H9 (cell line): ENCODE data around the gene IER5L. TPM values are rescaled to one million over a fixed set of nuclear protein-coding genes. Genes with fewer than 3 reads are reported as not detected.

ENCODE experiments used
- DNase-seq: peaks from one replicate; pipeline ENCODE4 v3.0.0-alpha.2; 2017
- H2AFZ ChIP-seq: one replicate; pipeline ENCODE4 v1.6.1; 2013; ENCODE audit warnings: mild to moderate bottlenecking, low read length, control low read depth, moderate library complexity
- H2AK5ac ChIP-seq: 2 replicates; pipeline ENCODE4 v1.6.1; 2013; ENCODE audit warnings: low read length, control low read depth, mixed read lengths; ENCODE audit not compliant: insufficient read length
- H2BK120ac ChIP-seq: one replicate; pipeline ENCODE4 v1.6.1; 2013; ENCODE audit warnings: low read depth, mild to moderate bottlenecking, low read length, control low read depth, inconsistent platforms; ENCODE audit not compliant: poor library complexity, severe bottlenecking
- H2BK12ac ChIP-seq: 2 replicates; pipeline ENCODE4 v1.6.1; 2013; ENCODE audit warnings: low read length, control low read depth, mixed read lengths, low read depth; ENCODE audit not compliant: insufficient read length
- H2BK15ac ChIP-seq: 2 replicates; pipeline ENCODE4 v1.6.1; 2013; ENCODE audit warnings: low read depth, low read length, control low read depth
- H2BK20ac ChIP-seq: one replicate; pipeline ENCODE4 v1.6.1; 2013; ENCODE audit warnings: low read depth, mild to moderate bottlenecking, low read length, control low read depth, inconsistent platforms; ENCODE audit not compliant: poor library complexity, severe bottlenecking
- H2BK5ac ChIP-seq: 2 replicates; pipeline ENCODE4 v1.6.1; 2013; ENCODE audit warnings: low read length, control low read depth, mixed read lengths; ENCODE audit not compliant: insufficient read length
- H3K14ac ChIP-seq: 2 replicates; pipeline ENCODE4 v1.6.1; 2013; ENCODE audit warnings: low read length, control low read depth; ENCODE audit not compliant: insufficient read depth
- H3K18ac ChIP-seq: 2 replicates; pipeline ENCODE4 v1.6.1; 2013; ENCODE audit warnings: low read depth, mild to moderate bottlenecking, mixed read lengths, low read length, control low read depth; ENCODE audit not compliant: insufficient read length
- H3K23ac ChIP-seq: 2 replicates; pipeline ENCODE4 v1.6.1; 2013; ENCODE audit warnings: low read length, control low read depth, mixed read lengths, low read depth; ENCODE audit not compliant: insufficient read length
- H3K23me2 ChIP-seq: 2 replicates; pipeline ENCODE4 v1.6.1; 2013; ENCODE audit warnings: low read depth, mild to moderate bottlenecking, mixed read lengths, low read length, control low read depth; ENCODE audit not compliant: insufficient read length, poor library complexity, severe bottlenecking
- H3K27ac ChIP-seq: 2 replicates; pipeline ENCODE4 v1.5.1; 2013; ENCODE audit warnings: low read length, control low read depth, mixed read lengths, low read depth; ENCODE audit not compliant: insufficient read length
- H3K27me3 ChIP-seq: 2 replicates; pipeline ENCODE4 v1.6.1; 2013; ENCODE audit warnings: low read length, control low read depth, inconsistent platforms; ENCODE audit not compliant: insufficient read depth
- H3K4ac ChIP-seq: 2 replicates; pipeline ENCODE4 v1.6.1; 2013; ENCODE audit warnings: low read depth, mild to moderate bottlenecking, control low read depth, inconsistent platforms, low read length, moderate library complexity
- H3K4me1 ChIP-seq: 2 replicates; pipeline ENCODE4 v1.6.1; 2013; ENCODE audit warnings: low read length, control low read depth, inconsistent platforms; ENCODE audit not compliant: insufficient read depth
- H3K4me2 ChIP-seq: 2 replicates; pipeline ENCODE4 v1.6.1; 2013; ENCODE audit warnings: low read length, control low read depth, mixed read lengths; ENCODE audit not compliant: insufficient read length, insufficient read depth
- H3K56ac ChIP-seq: 2 replicates; pipeline ENCODE4 v1.6.1; 2013; ENCODE audit warnings: low read depth, mild to moderate bottlenecking, mixed read lengths, low read length, control low read depth; ENCODE audit not compliant: insufficient read length
- H3K79me1 ChIP-seq: 2 replicates; pipeline ENCODE4 v1.6.1; 2013; ENCODE audit warnings: low read depth, mild to moderate bottlenecking, moderate library complexity, low read length, control low read depth, inconsistent platforms; ENCODE audit not compliant: insufficient read depth, poor library complexity, severe bottlenecking
- H3K79me2 ChIP-seq: 2 replicates; pipeline ENCODE4 v1.6.1; 2013; ENCODE audit warnings: low read length, control low read depth, inconsistent platforms; ENCODE audit not compliant: insufficient read depth
- H3K9ac ChIP-seq: 2 replicates; pipeline ENCODE4 v1.6.1; 2013; ENCODE audit warnings: low read length, control low read depth, mixed read lengths; ENCODE audit not compliant: insufficient read length; ENCODE audit errors: extremely low read depth
- H3K9me3 ChIP-seq: one replicate; pipeline ENCODE4 v1.6.1; 2013; ENCODE audit warnings: low read depth, low read length, inconsistent platforms; ENCODE audit not compliant: control insufficient read depth
- H3T11ph ChIP-seq: one replicate; pipeline ENCODE4 v1.6.1; 2013; ENCODE audit warnings: mild to moderate bottlenecking, low read length, control low read depth, inconsistent platforms
- H4K20me1 ChIP-seq: one replicate; pipeline ENCODE4 v1.6.1; 2013; ENCODE audit not compliant: control insufficient read depth, insufficient read length, insufficient read depth
- H4K5ac ChIP-seq: 2 replicates; pipeline ENCODE4 v1.6.1; 2013; ENCODE audit warnings: low read depth, mild to moderate bottlenecking, mixed read lengths, low read length, control low read depth; ENCODE audit not compliant: insufficient read length
- H4K8ac ChIP-seq: replicated peaks from 2 replicates; pipeline ENCODE4 v1.6.1; 2013; ENCODE audit warnings: low read length, control low read depth, mixed read lengths, low read depth; ENCODE audit not compliant: insufficient read length
- H4K91ac ChIP-seq: 2 replicates; pipeline ENCODE4 v1.6.1; 2013; ENCODE audit warnings: low read depth, mild to moderate bottlenecking, moderate library complexity, mixed read lengths, low read length, control low read depth; ENCODE audit not compliant: insufficient read length
- H3K27ac Mint-ChIP-seq, 3 experiments: 2 replicates in 2 of 3; 3 replicates in 1 of 3; pipeline ENCODE4 v1.8.0; 2020 to 2021; ENCODE audit warnings: mixed read lengths in 3 of 3, mild to moderate bottlenecking in 1 of 3, moderate library complexity in 1 of 3
- H3K27me3 Mint-ChIP-seq: 2 replicates; pipeline ENCODE4 v1.8.0; 2021; ENCODE audit warnings: low read depth, mild to moderate bottlenecking, moderate library complexity, mixed read lengths
- H3K36me3 Mint-ChIP-seq, 3 experiments: 2 replicates in 2 of 3; 3 replicates in 1 of 3; pipeline ENCODE4 v1.8.0; 2020 to 2021; ENCODE audit warnings: low read depth in 3 of 3, mixed read lengths in 3 of 3; ENCODE audit not compliant: insufficient read depth in 1 of 3
- H3K4me1 Mint-ChIP-seq, 2 experiments: 2 replicates each; pipeline ENCODE4 v1.8.0; 2020; ENCODE audit warnings: mixed read lengths in 2 of 2
- H3K4me3 Mint-ChIP-seq, 2 experiments: 2 replicates in 1 of 2; 3 replicates in 1 of 2; pipeline ENCODE4 v1.8.0; 2020 to 2021; ENCODE audit warnings: mild to moderate bottlenecking in 2 of 2, mixed read lengths in 2 of 2, moderate library complexity in 1 of 2
- H3K9me3 Mint-ChIP-seq, 2 experiments: 2 replicates in 1 of 2; 3 replicates in 1 of 2; pipeline ENCODE4 v1.8.0; 2020; ENCODE audit warnings: mild to moderate bottlenecking in 2 of 2, mixed read lengths in 2 of 2, moderate library complexity in 1 of 2
- CTCF ChIP-seq: fragments of 200-600 bp; sonication (generic); conservative IDR thresholded peaks from 3 replicates; pipeline ENCODE4 v1.8.0; 2021; ENCODE audit warnings: antibody characterized with exemption, mild to moderate bottlenecking
- WGBS: extraction: QIAGEN DNeasy Blood & Tissue Kit; methylation state at CpG from one replicate; pipeline ENCODE4 v1.1.7; 2013; ENCODE audit warnings: missing lambda C conversion rate, low lambda C conversion rate, mixed read lengths; ENCODE audit not compliant: insufficient read length; ENCODE audit errors: extremely low coverage; 5-methylcytosine and 5-hydroxymethylcytosine counted together
- total RNA-seq: library from RNA; stranded (reverse); gene quantifications from 2 replicates; pipeline ENCODE4 v1.2.1, GENCODE V29; 2021

IER5L gene
- total RNA-seq, 1 experiment from 2014 or later, result 1.0 TPM

- H4K5ac ChIP-seq, result no peak overlapping the region
- H3K14ac ChIP-seq, result no peak overlapping the region
- H2BK120ac ChIP-seq, result no peak overlapping the region
- H2AFZ ChIP-seq, result no peak overlapping the region
- no peaks in the 10 kb centered on the region for H3K79me1 ChIP-seq
- no peaks in the 10 kb centered on the region for H4K20me1 ChIP-seq
- Mint-ChIP-seq H3K27ac (no peak overlapping the region), H3K4me1 (peaks cover 16 to 26% of the 10 kb centered on the region in 2 experiments), H3K4me3 (peak overlapping the region; percentile 59 to 86), H3K36me3 (no peaks in the 10 kb centered on the region; a peak in 1 of 7 replicates), H3K9me3 (0 out of 5 replicates have a peak, but pooled peaks cover 0 to under 1% of the 10 kb centered on the region in 2 experiments), H3K27me3 (peaks cover 84% of the 10 kb centered on the region)
- H3K56ac ChIP-seq, result no peak overlapping the region
- H3K27me3 ChIP-seq, result peaks cover 36% of the 10 kb centered on the region
- no peak overlapping the region for H2BK12ac ChIP-seq
- H3K4ac ChIP-seq, result no peak overlapping the region
- H3K4me2 ChIP-seq, result peak overlapping the region; percentile 93
- no peaks in the 10 kb centered on the region for H3K79me2 ChIP-seq
- no peak overlapping the region for H4K91ac ChIP-seq
- H3K9ac ChIP-seq, result no peak overlapping the region
- H3K4me1 ChIP-seq, result no peaks in the 10 kb centered on the region; the same call in 1 of the 2 replicates
- H2BK15ac ChIP-seq, result no peak overlapping the region
- H3K18ac ChIP-seq, result no peak overlapping the region
- TF ChIP-seq CTCF, result no peak
- no peak overlapping the region for H3T11ph ChIP-seq
- H3K27ac ChIP-seq, result no peak overlapping the region
- H2BK5ac ChIP-seq, result no peak overlapping the region
- no peak overlapping the region for H2AK5ac ChIP-seq
- no peak overlapping the region for H3K23ac ChIP-seq
- no peak overlapping the region for H4K8ac ChIP-seq
- no peaks in the 10 kb centered on the region for H3K9me3 ChIP-seq
- H2BK20ac ChIP-seq, result no peak overlapping the region
- peaks cover 29% of the 10 kb centered on the region for H3K23me2 ChIP-seq
- WGBS, result no CpG with 5 or more reads among the region's 10 CpGs
- no peak for DNase-seq
Measured at GRCh38 chr9:129175515-129175824, 2.6 kb downstream of the IER5L start.
